HG02610 (cell line): ENCODE results near the gene CTAG1A.
"Not testable (repeated sequence)": the region's sequence is repeated elsewhere in the genome, so short reads cannot be mapped to it uniquely, and the experiment has no call there.

Experiments used
- ATAC-seq: cut with Tn5 transposase; IDR thresholded peaks from one replicate; pipeline ENCODE4 v1.9.1; 2021; ENCODE audit warnings: mild to moderate bottlenecking, moderate library complexity; ENCODE audit not compliant: unreplicated experiment

The CTAG1A gene

DNA sequence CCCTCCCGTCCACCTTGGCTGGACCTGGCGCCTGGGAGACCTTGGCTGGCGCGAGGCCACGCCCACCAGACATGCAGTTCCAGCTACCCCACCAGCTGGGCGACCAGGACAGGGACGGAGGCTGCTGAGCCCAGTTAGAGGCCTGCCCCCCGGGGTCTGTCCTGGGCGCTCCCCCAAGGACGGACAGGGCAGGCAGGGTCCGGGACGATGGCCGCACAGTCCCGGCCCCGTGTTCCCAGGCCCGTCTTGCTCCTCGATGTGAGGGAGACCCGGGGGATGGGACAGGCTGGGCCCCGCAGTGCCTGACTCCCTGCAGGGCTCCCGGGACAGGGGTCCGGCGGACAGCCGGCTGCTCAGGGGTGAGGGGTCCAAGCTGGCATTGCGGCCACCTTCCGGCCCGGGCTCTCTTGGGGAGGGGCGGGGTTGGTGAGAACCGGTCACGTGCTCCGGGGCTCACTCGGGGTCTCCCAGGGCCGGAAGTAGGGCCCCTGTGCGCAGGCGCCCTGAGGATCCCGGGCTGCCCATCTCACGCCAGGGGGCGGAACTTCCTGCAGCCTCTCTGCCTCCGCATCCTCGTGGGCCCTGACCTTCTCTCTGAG, at the start of gene CTAG1A:
Gene CTAG1A (plus strand): TSS at position 549 of the 599 bp plus-strand sequence. CDS start 74 bp downstream, outside the sequence.
- not testable (repeated sequence) for ATAC-seq

DNA sequence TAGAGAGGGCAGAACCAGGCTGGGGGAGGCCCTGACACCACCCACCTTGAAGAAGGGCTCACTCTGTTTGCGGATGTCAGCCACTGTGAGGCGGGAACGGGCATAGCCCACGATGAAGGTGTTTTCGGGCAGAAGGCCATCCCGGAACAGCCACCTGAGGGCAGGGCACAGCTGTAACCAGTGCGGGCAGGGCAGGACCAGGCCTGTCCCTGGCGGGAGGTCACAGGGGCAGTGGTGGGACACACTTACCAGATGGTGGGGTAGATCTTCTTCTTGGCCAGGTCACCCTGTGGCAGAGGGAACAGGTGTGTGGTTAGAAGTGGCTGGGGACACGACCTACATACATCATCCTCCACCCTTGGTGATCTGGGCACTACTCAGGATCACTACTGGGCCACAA, 49.0 kb upstream of the CTAG1A start:
- ATAC-seq: no peak

DNA sequence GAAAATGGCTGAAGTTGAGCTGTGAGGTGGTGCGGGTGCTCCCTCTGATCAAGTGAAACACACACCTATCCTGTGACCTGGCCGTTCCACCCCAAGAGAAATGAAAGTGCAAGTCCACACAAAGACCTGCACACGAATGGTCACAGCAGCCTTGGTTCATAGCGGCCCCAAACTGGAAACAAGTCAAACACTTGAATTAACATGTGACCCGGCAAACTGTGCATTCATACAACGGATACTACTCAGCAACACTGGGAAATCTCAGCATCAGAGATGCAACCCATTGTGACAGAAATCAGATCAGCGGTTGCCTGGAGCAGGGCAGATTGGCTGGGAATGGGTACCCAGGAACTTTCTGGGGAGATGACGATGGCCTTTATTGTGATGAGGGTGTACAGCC, 45.9 kb upstream of the CTAG1A start:
- ATAC-seq: no peak

DNA sequence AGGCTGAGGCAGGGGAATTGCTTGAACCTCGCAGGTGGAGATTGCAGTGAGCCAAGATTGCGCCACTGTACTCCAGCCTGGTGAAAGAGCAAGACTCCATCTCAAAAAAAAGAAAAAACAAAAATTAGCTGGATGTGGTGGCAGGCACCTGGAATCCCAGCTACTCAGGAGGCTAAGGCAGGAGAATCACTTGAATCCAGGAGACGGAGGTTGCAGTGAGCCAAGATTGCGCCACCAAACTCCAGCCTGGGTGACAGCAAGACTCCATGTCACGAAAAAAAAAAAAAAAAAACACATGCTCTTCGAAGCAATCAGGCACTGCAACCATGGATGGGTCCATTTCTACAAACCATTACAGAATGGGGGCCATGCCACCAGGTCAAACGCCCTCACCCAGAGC, 44.6 kb upstream of the CTAG1A start:
- not testable (repeated sequence) for ATAC-seq

GRCh38 chrX:154540897-154541535, 43.9 kb upstream of the CTAG1A start:
- no peak for ATAC-seq

- ATAC-seq: no peak
These were observed 43.4 kb upstream of the CTAG1A start for GRCh38 chrX:154541589-154541895.

DNA sequence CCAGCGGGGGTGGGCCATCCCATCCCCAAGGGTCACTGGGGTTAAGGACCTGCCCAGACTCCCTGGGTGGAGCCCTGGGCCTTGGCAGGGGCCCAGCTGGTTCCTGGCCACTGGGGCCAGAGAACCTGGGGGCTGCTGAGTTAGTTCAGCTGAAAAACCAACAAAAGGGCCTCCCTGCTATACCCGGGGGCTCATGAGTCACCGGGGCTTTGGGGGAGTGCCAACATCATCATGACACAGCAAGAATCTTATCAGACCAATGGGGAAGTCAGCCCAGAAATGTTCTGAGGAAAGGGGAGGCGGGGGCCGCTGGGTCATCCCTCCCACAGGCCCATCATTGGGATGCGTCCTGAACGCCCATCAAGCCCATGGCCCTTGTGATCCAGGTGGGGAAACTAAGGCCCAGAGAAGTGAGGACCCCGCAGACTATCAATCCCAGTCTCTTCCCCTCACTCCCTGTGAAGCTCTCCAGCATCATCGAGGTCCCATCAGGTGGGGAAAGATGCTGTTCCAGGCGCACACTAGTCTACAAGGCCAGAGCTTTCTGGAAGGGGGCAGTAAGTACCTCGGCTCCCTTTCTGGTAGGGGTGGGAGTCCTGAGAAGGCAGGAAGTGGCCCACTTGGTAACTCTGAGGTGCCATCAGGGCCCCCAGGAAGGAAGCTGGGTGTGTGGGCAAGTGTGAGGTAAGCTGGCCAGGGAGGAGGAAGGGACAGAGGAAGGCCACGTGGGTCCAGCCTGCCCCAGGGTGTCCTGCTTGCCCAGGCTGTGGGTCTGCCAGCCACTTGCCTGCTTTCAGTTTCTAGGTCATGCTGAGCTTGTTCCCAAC, 42.8 kb upstream of the CTAG1A start:
- no peak for ATAC-seq

- no peak for ATAC-seq
These were observed 42.1 kb upstream of the CTAG1A start for GRCh38 chrX:154542723-154543424.

- no peak for ATAC-seq
These were observed 39.2 kb upstream of the CTAG1A start for GRCh38 chrX:154545673-154546274.

DNA sequence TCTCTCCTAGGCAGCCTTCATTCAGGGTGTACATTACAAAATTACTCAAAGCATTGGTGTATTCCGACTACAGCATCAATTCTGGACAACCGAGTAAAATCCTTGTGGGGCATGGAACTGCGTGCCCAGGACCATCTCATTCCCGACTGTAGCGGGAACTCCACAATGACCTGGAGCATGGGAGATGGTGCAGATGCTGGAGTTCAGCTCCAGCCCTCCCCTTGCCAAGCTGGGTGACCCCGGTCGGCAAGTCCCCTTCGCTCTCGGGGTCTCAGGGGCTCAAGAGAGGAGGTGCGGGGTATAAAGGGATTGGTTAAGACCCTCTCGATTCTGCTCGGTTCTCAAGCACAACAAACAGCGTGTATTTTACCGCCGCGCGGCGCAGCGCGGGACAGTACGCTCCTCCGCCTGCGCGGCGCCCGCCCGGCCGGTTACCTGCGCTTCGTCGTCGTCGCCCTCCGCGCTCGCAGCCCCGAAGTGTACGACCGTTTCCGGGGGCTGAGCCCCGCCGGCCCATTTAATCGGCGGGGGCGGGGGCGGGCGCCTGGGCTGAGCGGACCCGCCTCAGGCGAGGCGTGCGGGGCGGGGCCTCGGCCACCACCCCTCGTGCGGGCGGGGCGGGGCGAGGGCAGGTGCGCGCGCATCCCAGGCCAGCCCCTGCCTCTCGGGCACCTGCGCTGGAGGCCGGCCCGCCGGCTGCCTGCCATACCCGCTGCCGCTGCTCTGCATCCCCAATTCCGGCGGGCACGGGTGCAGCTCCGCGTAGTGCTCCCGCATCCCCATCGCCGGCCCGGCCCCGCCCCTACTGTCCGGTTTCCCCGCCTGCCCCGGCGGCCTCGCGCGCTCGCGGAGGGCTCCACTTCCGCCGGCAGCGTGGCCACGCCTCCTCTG, 38.3 kb upstream of the CTAG1A start, which contains the start of gene G6PD:
Gene G6PD (minus strand): TSS at position 493 of the 891 bp plus-strand sequence. CDS start 691 bp downstream, outside the sequence.
- peak; percentile 39 for ATAC-seq

DNA sequence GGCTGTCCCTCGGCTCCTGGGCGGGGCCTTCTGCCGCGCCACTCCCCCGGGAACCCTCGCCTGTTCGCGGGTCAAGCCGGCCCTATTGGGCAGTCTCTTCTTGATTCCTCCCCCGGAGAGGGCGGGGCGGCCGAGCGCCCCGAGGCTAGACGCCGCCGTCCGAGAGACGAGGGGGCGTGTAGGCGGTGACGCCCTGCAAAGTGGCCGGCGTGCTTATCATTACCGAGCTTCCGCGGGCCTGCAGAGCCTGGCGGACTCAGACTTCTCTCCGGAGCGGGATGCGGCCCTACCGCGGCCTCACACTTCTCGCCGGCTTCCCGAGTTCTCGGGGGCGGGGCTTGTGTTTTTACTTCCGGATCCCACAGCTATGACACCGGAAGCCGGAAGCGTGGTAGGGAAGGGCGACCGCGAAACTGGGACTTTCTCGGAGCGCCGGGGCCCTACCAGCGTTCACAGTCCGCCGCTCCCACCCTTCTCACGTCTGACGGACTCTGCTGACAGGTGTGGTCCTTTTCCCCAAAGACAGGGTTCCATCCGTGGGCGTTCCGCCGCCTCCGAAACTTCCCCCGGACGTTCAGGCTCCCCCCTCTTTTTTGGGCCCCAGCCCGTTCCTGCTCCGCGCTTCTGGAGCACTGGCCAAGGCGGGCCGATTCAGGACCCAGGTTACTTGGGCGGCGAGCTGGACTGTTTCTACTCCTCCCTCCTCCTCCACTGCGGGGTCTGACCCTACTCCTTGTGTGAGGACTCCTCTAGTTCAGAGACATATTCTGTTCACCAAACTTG, 37.5 kb upstream of the CTAG1A start, which contains the start of gene IKBKG:
Gene IKBKG (plus strand): TSS at position 376 of the 783 bp plus-strand sequence. CDS start 4,383 bp downstream, outside the sequence.
- ATAC-seq: peak; percentile 83

DNA sequence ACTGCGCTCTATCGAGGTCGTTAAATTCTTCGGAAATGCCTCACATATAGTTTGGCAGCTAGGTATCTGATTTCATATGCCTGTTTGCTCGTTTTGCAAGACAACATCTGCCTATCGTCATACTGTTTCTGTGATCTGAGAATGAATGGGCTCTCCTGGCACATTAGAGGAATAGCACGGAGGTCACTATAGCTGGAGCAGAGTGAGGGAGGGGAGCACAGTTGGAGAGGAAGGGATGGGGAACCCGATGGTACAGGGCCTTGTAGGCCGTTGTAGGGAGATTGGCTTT, 37.0 kb upstream of the CTAG1A start:
- ATAC-seq: no peak

- no peak for ATAC-seq
These were observed 35.2 kb upstream of the CTAG1A start for GRCh38 chrX:154549766-154550165.

DNA sequence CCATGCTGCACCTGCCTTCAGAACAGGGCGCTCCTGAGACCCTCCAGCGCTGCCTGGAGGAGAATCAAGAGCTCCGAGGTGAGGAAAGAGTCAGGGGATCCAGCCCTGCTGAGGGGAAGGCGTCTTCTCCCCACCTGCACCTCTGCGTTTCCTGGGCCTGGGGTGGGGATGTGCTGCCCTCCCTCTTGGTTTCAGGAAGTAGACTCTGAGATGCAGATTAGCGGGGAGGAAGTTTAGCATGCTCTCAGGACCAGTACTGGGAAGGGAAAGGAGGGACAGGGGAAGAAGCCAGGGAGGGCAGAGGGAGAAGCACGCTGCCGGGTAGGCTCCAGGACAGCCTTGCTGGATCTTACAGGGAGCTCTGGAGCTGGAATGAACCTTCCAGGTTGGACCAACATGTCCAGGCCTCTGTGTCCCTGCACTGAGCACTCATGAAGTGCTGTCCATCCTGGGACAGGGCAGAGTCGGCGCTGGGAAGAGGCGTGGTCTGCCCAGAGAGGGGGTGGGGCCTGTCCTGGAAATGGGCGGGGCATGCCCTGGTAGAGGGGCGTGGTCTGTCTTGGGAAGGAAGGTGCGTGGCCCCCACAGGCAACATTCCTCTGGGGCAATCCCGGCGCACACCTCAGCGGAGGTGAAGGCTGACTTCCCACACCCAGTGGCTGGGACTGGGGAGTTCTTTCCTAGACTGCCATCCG, 32.7 kb upstream of the CTAG1A start:
- not testable (repeated sequence) for ATAC-seq

- not testable (repeated sequence) for ATAC-seq
These were observed 26.8 kb upstream of the CTAG1A start for GRCh38 chrX:154558060-154558690.

DNA sequence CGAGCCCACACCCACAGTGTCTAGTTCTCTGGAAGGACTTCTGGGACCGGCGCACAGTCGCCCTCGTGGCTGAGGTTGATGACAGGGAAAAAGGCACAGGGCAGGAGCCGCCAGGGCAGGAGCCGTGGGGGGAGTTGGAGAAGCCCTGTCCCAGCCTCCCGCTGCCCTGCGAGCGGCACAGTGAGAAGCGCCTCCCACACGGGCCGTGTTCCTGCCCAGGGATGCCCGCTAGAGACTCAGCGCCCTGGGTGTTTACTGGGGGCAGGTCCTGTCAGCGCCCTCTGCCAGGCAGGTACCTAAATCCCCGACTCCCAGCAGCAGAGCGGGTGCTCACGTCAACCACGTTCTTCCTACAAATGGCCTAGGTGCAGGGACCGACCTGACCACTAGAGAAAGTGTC, 26.0 kb upstream of the CTAG1A start:
- ATAC-seq: not testable (repeated sequence)

- ATAC-seq: not testable (repeated sequence)
These were observed 24.6 kb upstream of the CTAG1A start for GRCh38 chrX:154560326-154560725.

GRCh38 chrX:154562295-154562694, 22.6 kb upstream of the CTAG1A start:
- not testable (repeated sequence) for ATAC-seq
